ENCODE data around the gene AGAP1. TPM values are rescaled to one million over a fixed set of nuclear protein-coding genes. Genes with fewer than 3 reads are reported as not detected.

Gene AGAP1
- total and polyA plus RNA-seq, 2 donors (not counting 3 experiments of a cell fraction or from before 2014, with no cell fraction given): 10.2 to 20.9 TPM

DNA sequence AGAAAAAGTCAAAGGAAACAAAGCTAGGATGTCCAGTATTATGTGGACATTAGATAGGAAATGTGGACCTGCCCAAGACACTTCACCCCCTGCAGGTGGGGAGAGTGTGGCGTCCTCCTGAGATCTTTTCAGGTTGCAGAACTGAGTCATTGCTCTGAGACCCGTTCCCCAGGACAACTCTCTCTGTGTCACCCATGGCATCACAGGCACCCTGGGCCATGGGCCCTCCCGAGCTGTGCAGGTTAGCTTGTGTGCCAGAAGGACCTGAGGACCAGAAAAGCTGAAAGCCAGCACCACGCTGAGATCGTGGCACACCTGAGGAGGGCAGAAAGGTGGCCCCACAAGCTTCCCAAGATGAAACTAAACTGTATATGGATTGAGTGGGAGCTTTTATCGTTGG is 229.5 kb downstream of the AGAP1 start:
- CTCF ChIA-PET: interaction anchor here (0.7 to 2.1 kb wide), 5 partner anchors 10 to 130 kb away, joined by 3 to 9 read pairs (median 3); no protein-coding TSS in a partner anchor
- POLR2A ChIA-PET: no interaction called here
- H3K4me2 ChIP-seq (ENCODE audit: insufficient read depth, low read length): no peak overlapping the region
- TF ChIP-seq FOS (IDR thresholded peaks at IDR 0.05; ENCODE audit: borderline replicate concordance, insufficient read depth, low read length) (no peak), JUN (IDR thresholded peaks at IDR 0.05; ENCODE audit: borderline replicate concordance, insufficient read depth, insufficient read length, low read depth) (no peak), GATA2 (IDR thresholded peaks at IDR 0.05; ENCODE audit: insufficient read depth, insufficient read length, low read depth, low read length) (no peak), MYC (IDR thresholded peaks at IDR 0.05; ENCODE audit: low read depth, low read length) (no peak), EZH2 (IDR thresholded peaks at IDR 0.05; ENCODE audit: borderline replicate concordance, low read depth, low read length, severe bottlenecking) (no peak), POLR2AphosphoS5 (IDR thresholded peaks at IDR 0.05; ENCODE audit: insufficient read depth, low read depth, low read length) (no peak), POLR2A (IDR thresholded peaks at IDR 0.05; ENCODE audit: low read depth, low read length) (no peak)
- TF ChIP-seq, protein P1, sequence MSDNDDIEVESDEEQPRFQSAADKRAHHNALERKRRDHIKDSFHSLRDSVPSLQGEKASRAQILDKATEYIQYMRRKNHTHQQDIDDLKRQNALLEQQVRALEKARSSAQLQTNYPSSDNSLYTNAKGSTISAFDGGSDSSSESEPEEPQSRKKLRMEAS (IDR thresholded peaks at IDR 0.05; ENCODE audit: insufficient read depth, insufficient read length): no peak
- TF ChIP-seq, protein P2, sequence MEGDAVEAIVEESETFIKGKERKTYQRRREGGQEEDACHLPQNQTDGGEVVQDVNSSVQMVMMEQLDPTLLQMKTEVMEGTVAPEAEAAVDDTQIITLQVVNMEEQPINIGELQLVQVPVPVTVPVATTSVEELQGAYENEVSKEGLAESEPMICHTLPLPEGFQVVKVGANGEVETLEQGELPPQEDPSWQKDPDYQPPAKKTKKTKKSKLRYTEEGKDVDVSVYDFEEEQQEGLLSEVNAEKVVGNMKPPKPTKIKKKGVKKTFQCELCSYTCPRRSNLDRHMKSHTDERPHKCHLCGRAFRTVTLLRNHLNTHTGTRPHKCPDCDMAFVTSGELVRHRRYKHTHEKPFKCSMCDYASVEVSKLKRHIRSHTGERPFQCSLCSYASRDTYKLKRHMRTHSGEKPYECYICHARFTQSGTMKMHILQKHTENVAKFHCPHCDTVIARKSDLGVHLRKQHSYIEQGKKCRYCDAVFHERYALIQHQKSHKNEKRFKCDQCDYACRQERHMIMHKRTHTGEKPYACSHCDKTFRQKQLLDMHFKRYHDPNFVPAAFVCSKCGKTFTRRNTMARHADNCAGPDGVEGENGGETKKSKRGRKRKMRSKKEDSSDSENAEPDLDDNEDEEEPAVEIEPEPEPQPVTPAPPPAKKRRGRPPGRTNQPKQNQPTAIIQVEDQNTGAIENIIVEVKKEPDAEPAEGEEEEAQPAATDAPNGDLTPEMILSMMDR (IDR thresholded peaks at IDR 0.05; ENCODE audit: extremely low read depth in 1 of 2, insufficient read depth in 1 of 2, low read depth in 1 of 2, low read length in 2 of 2): no peak
- H3K9me3 ChIP-seq (replicated peaks; ENCODE audit: control insufficient read depth, insufficient read depth, low read length): no peaks in the 10 kb centered on the region
- no peaks in the 10 kb centered on the region for H3K27me3 ChIP-seq (ENCODE audit: control insufficient read depth in 2 of 2, insufficient read depth in 2 of 2, low read length in 2 of 2)
- H4K20me1 ChIP-seq (replicated peaks; ENCODE audit: control insufficient read depth, extremely low read depth, insufficient read depth, low read length): no peaks in the 10 kb centered on the region
- H3K4me1 ChIP-seq (ENCODE audit: control insufficient read depth, extremely low read depth, insufficient read depth, low read length): no peaks in the 10 kb centered on the region
- dilution Hi-C loops (cut with MboI; ENCODE audit: extremely low pct_ligation_motif_present, low sequenced_read_pairs) (no loop called here), intact Hi-C loops (cut with micrococcal nuclease) (no loop called here)
- FAIRE-seq (no peak), DNase-seq (ENCODE audit: low read depth, low spot score) (no peak)
- no peak overlapping the region for H3K9ac ChIP-seq (replicated peaks; ENCODE audit: extremely low read depth, insufficient read depth, low read length)
- no peaks in the 10 kb centered on the region for H3K79me2 ChIP-seq (ENCODE audit: control insufficient read depth, insufficient read depth, low read length)
- H3K4me3 ChIP-seq (replicated peaks in 1 of 3; ENCODE audit: insufficient read depth in 1 of 3, low read depth in 1 of 3, low read length in 3 of 3): no peak overlapping the region
- no TSS peak for BruUV-seq (replicated peaks)
- H3K9me1 ChIP-seq (replicated peaks; ENCODE audit: control insufficient read depth, extremely low read depth, insufficient read depth, low read length): no peaks in the 10 kb centered on the region
- H3K27ac ChIP-seq (ENCODE audit: insufficient read depth, low read depth, low read length): no peak overlapping the region
- H2AFZ ChIP-seq (ENCODE audit: low read depth, low read length): no peak overlapping the region
- H3K36me3 ChIP-seq (ENCODE audit: control insufficient read depth in 2 of 2, extremely low read depth in 1 of 2, insufficient read depth in 2 of 2, low read length in 2 of 2): no peaks in the 10 kb centered on the region

Data from endothelial cell of umbilical vein (primary cell).